ENCODE measurements around the gene SPINK9. TPM values are rescaled to one million over a fixed set of nuclear protein-coding genes. Genes with fewer than 3 reads are reported as not detected.

Gene SPINK9
- not detected in 2 replicates for total RNA-seq

DNA sequence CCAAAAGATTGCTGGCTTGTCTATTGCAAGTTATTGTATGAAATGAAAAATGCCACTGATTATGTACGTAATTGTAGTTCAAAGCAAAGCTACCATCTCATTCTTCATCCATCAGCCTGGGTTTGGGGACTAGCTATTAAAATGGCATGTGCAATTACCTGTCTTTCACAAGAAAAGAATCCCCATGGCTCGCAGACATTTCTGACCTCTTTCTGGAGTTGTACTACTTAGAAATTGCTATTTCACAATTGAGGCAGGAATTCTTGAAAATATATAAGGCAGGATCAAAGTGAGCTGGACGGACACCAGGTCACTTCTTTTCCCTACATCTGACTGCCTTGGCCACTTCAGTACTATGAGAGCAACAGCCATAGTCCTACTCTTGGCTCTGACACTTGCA lies at the start of gene SPINK9:
SPINK9 (plus strand) TSS at position 301 of the 400 bp plus-strand sequence; CDS start at position 356, 55 bp downstream.

GRCh38 chr5:148312153-148312552 lies 23.2 kb upstream of the SPINK9 start, which contains the start of gene SPINK7:
TSS of gene SPINK7 (plus strand) at chr5:148312423. CDS start at chr5:148312484, 61 bp downstream.

GRCh38 chr5:148383564-148384379 lies 48.4 kb downstream of the SPINK9 start, which contains the start of gene FBXO38:
TSS of gene FBXO38 (plus strand) at chr5:148383958. CDS start at chr5:148394777, 10,819 bp downstream.

Small RNA genes lying within 50 kb of the gene (small RNA-seq; reads per million reads assigned to genes)
- not detected for gene RF00017

Other genes starting within 250 kb of the SPINK9 start
- not detected in 2 replicates for gene SPINK14, start 167.0 kb upstream of the SPINK9 start, total RNA-seq
- gene SPINK6, start 132.5 kb upstream of the SPINK9 start, total RNA-seq = not detected in 2 replicates
- gene MARCOL, start 97.0 kb upstream of the SPINK9 start, total RNA-seq = not detected in 2 replicates
- not detected in 2 replicates for gene SPINK13, start 66.8 kb upstream of the SPINK9 start, total RNA-seq
- gene SPINK7, start 23.1 kb upstream of the SPINK9 start, total RNA-seq = not detected in 2 replicates
- gene FBXO38, start 48.4 kb downstream of the SPINK9 start, total RNA-seq = 63.6 and 76.6 TPM in 2 replicates

Measured in hair follicle dermal papilla cell (primary cell).